ENCODE results near the gene BLNK. TPM values are rescaled to one million over a fixed set of nuclear protein-coding genes. Genes with fewer than 3 reads are reported as not detected.

The BLNK gene
- total RNA-seq, 1 donor from 2014 or later: not detected

GRCh38 chr10:96317067-96317833 lies 45.9 kb upstream of the BLNK start:
- Histone ChIP-seq H3K79me2 (ENCODE audit: insufficient read depth, low read length) (no peaks in the 10 kb centered on the region), H3K4me3 (ENCODE audit: insufficient read depth, low read depth, low read length) (no peak overlapping the region), H3K36me3 (ENCODE audit: insufficient read depth, low read length) (no peaks in the 10 kb centered on the region), H4K20me1 (ENCODE audit: insufficient read depth, low read length) (no peaks in the 10 kb centered on the region), H3K27ac (ENCODE audit: low read depth, low read length) (no peak overlapping the region), H3K9ac (ENCODE audit: low read length) (no peak overlapping the region), H3K4me1 (ENCODE audit: insufficient read depth, low read length) (no peaks in the 10 kb centered on the region), H3K9me3 (ENCODE audit: insufficient read depth, low read depth, low read length) (no peaks in the 10 kb centered on the region), H3K27me3 (ENCODE audit: insufficient read depth, low read length) (peaks cover 4% of the 10 kb centered on the region), H3K4me2 (ENCODE audit: low read length) (no peak overlapping the region), H2AFZ (ENCODE audit: low read depth, low read length) (no peak overlapping the region)
- Mint-ChIP-seq H3K27ac (ENCODE audit: unreplicated experiment) (no peak overlapping the region), H3K36me3 (ENCODE audit: low read depth, unreplicated experiment) (no peaks in the 10 kb centered on the region), H3K4me3 (ENCODE audit: unreplicated experiment) (no peak overlapping the region), H3K27me3 (ENCODE audit: low read depth, unreplicated experiment) (peaks cover 1% of the 10 kb centered on the region), H3K4me1 (ENCODE audit: low read depth, unreplicated experiment) (peaks cover 7% of the 10 kb centered on the region), H3K9me3 (ENCODE audit: unreplicated experiment) (no peaks in the 10 kb centered on the region)
- no peak for TF ChIP-seq EZH2 (IDR thresholded peaks at IDR 0.05; ENCODE audit: insufficient read depth, low read length)
- no peak for TF ChIP-seq CTCF (IDR thresholded peaks at IDR 0.05; ENCODE audit: insufficient read depth, low read depth, low read length)
- FAIRE-seq (no peak), DNase-seq (ENCODE audit: low read depth) (no peak)

DNA sequence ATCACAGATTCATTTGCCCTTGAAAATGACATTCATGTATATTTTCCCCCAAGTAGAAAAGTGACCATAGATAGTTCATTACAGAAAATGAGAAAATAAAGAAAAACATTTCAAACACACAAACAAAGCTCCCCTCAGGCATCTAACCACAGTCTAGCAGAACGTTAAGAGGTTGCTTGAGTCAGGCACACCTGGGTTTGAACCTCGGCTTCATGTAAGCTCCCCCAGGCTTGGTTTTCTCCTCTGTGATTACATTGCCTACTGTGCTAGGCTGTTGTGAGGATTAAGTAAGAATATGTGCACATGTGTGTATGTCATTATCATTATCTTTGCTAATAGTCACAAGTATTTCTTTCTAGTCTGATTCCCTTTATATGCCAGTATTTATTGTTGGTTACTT lies 42.0 kb upstream of the BLNK start:
- no peaks in the 10 kb centered on the region for H3K36me3 Mint-ChIP-seq (ENCODE audit: low read depth, unreplicated experiment)
- no peak overlapping the region for H3K27ac Mint-ChIP-seq (ENCODE audit: unreplicated experiment)
- H3K27ac ChIP-seq (ENCODE audit: low read depth, low read length): no peak overlapping the region
- FAIRE-seq (no peak), DNase-seq (ENCODE audit: low read depth) (no peak)
- no peaks in the 10 kb centered on the region for H3K4me1 Mint-ChIP-seq (ENCODE audit: low read depth, unreplicated experiment)
- H3K9me3 Mint-ChIP-seq (ENCODE audit: unreplicated experiment): no peaks in the 10 kb centered on the region
- TF ChIP-seq EZH2 (IDR thresholded peaks at IDR 0.05; ENCODE audit: insufficient read depth, low read length): no peak
- no peak for TF ChIP-seq CTCF (IDR thresholded peaks at IDR 0.05; ENCODE audit: insufficient read depth, low read depth, low read length)
- H2AFZ ChIP-seq (ENCODE audit: low read depth, low read length): no peak overlapping the region
- no peaks in the 10 kb centered on the region for H3K9me3 ChIP-seq (ENCODE audit: insufficient read depth, low read depth, low read length)
- H3K27me3 Mint-ChIP-seq (ENCODE audit: low read depth, unreplicated experiment): peaks cover 5% of the 10 kb centered on the region
- peaks cover 4% of the 10 kb centered on the region for H3K27me3 ChIP-seq (ENCODE audit: insufficient read depth, low read length)
- no peak overlapping the region for H3K4me3 Mint-ChIP-seq (ENCODE audit: unreplicated experiment)
- no peak overlapping the region for H3K4me3 ChIP-seq (ENCODE audit: insufficient read depth, low read depth, low read length)
- H4K20me1 ChIP-seq (ENCODE audit: insufficient read depth, low read length): no peaks in the 10 kb centered on the region
- no peak overlapping the region for H3K9ac ChIP-seq (ENCODE audit: low read length)
- H3K36me3 ChIP-seq (ENCODE audit: insufficient read depth, low read length): no peaks in the 10 kb centered on the region
- no peaks in the 10 kb centered on the region for H3K79me2 ChIP-seq (ENCODE audit: insufficient read depth, low read length)
- no peaks in the 10 kb centered on the region for H3K4me1 ChIP-seq (ENCODE audit: insufficient read depth, low read length)
- H3K4me2 ChIP-seq (ENCODE audit: low read length): no peak overlapping the region

DNA sequence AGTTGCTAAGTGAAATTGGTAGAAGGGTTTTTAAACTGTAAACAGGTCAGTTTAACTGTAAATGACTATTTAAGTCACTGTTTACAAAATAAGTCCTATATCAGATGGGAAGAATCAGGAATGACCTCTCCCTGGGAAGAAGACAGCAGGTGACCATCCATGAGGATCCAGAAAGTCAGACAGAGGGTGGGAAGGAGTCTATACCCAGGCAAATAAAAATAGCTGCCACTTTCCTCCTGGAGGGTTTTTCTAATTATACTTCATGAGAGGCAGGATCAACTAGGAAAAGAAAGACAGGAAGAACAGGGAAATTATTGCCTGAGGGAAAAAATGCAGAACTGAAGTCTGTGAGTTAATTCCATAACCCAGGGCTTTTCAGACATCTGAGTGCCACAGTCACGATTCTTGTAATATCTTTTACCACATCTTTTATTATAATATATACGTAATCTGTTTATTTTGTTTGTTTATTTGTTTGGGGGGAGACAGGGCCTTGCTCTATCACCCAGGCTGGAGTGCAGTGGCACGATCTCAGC lies 39.9 kb upstream of the BLNK start:
- no peak overlapping the region for H3K27ac Mint-ChIP-seq (ENCODE audit: unreplicated experiment)
- Histone ChIP-seq H3K36me3 (ENCODE audit: insufficient read depth, low read length) (no peaks in the 10 kb centered on the region), H3K27ac (ENCODE audit: low read depth, low read length) (no peak overlapping the region), H3K4me1 (ENCODE audit: insufficient read depth, low read length) (no peaks in the 10 kb centered on the region), H3K4me2 (ENCODE audit: low read length) (no peak overlapping the region), H2AFZ (ENCODE audit: low read depth, low read length) (no peak overlapping the region), H3K9me3 (ENCODE audit: insufficient read depth, low read depth, low read length) (no peaks in the 10 kb centered on the region), H3K9ac (ENCODE audit: low read length) (no peak overlapping the region), H3K27me3 (ENCODE audit: insufficient read depth, low read length) (peaks cover 4% of the 10 kb centered on the region), H3K79me2 (ENCODE audit: insufficient read depth, low read length) (no peaks in the 10 kb centered on the region), H4K20me1 (ENCODE audit: insufficient read depth, low read length) (no peaks in the 10 kb centered on the region), H3K4me3 (ENCODE audit: insufficient read depth, low read depth, low read length) (no peak overlapping the region)
- no peaks in the 10 kb centered on the region for H3K4me1 Mint-ChIP-seq (ENCODE audit: low read depth, unreplicated experiment)
- H3K9me3 Mint-ChIP-seq (ENCODE audit: unreplicated experiment): no peaks in the 10 kb centered on the region
- DNase-seq (ENCODE audit: low read depth) (no peak), FAIRE-seq (no peak)
- no peaks in the 10 kb centered on the region for H3K36me3 Mint-ChIP-seq (ENCODE audit: low read depth, unreplicated experiment)
- H3K27me3 Mint-ChIP-seq (ENCODE audit: low read depth, unreplicated experiment): peaks cover 6% of the 10 kb centered on the region
- no peak for TF ChIP-seq EZH2 (IDR thresholded peaks at IDR 0.05; ENCODE audit: insufficient read depth, low read length)
- TF ChIP-seq CTCF (IDR thresholded peaks at IDR 0.05; ENCODE audit: insufficient read depth, low read depth, low read length): no peak
- no peak overlapping the region for H3K4me3 Mint-ChIP-seq (ENCODE audit: unreplicated experiment)

Data from astrocyte (in vitro differentiated cells and primary cell).